ENCODE data around the gene TUBA4B.

TUBA4B gene

DNA sequence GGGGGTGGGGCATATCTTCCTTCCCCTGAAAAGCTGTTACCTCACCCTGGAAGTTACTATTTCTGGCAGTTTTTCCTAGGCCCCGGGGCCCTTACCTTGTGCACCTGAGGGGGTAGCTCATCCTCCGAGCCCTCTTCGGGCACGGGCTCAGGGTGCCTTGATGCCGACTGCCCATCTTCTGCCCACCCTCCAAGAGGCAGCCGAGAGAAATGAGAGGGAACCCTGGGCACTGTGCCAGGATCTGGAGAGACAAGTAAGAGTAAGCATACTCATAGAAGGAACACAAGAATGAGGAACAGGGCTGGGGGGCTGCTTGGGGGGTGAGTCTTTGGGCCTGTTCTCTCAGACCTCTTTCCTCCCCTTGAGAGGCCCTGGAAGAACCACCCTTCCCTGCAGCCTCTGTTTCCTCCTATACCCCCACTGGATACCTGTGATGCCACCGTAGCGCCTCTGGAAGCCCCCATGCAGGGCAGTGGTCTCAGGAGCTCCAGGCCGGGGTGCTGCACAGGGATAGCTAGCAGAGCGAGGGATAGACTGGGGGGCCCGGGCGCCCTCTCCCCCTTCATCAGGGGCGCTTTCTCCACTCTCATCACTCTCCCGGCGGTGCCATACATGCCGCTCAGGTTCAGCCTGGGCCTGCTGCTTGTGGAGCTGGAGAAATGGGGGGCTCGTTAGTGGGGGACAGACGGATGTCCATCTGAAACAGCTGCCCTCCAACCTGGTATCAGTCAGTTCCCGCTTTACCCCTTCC lies 32.2 kb upstream of the TUBA4B start:
- H4K20me1 ChIP-seq (ENCODE audit: insufficient read depth): no peaks in the 10 kb centered on the region
- H3K79me2 ChIP-seq (ENCODE audit: insufficient read depth, low read depth): no peaks in the 10 kb centered on the region
- H3K27ac ChIP-seq: no peak overlapping the region
- no peak overlapping the region for H3K4me2 ChIP-seq
- H3K4me3 ChIP-seq (IDR thresholded peaks at IDR 0.05; ENCODE audit: insufficient read depth, low read depth, low read length): no peak overlapping the region
- H3K36me3 ChIP-seq (ENCODE audit: insufficient read depth): no peaks in the 10 kb centered on the region; the same call in 1 of the 2 replicates
- no peaks in the 10 kb centered on the region for H3K27me3 ChIP-seq (ENCODE audit: insufficient read depth, low read depth)
- H3K4me1 ChIP-seq (ENCODE audit: low read depth, poor library complexity, severe bottlenecking): peaks cover 14% of the 10 kb centered on the region
- H3K9ac ChIP-seq: no peak overlapping the region
- H2AFZ ChIP-seq (ENCODE audit: low read depth): no peak overlapping the region
- TF ChIP-seq, protein P1, sequence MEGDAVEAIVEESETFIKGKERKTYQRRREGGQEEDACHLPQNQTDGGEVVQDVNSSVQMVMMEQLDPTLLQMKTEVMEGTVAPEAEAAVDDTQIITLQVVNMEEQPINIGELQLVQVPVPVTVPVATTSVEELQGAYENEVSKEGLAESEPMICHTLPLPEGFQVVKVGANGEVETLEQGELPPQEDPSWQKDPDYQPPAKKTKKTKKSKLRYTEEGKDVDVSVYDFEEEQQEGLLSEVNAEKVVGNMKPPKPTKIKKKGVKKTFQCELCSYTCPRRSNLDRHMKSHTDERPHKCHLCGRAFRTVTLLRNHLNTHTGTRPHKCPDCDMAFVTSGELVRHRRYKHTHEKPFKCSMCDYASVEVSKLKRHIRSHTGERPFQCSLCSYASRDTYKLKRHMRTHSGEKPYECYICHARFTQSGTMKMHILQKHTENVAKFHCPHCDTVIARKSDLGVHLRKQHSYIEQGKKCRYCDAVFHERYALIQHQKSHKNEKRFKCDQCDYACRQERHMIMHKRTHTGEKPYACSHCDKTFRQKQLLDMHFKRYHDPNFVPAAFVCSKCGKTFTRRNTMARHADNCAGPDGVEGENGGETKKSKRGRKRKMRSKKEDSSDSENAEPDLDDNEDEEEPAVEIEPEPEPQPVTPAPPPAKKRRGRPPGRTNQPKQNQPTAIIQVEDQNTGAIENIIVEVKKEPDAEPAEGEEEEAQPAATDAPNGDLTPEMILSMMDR (conservative IDR thresholded peaks at IDR 0.05; ENCODE audit: low read depth, low read length): no peak

DNA sequence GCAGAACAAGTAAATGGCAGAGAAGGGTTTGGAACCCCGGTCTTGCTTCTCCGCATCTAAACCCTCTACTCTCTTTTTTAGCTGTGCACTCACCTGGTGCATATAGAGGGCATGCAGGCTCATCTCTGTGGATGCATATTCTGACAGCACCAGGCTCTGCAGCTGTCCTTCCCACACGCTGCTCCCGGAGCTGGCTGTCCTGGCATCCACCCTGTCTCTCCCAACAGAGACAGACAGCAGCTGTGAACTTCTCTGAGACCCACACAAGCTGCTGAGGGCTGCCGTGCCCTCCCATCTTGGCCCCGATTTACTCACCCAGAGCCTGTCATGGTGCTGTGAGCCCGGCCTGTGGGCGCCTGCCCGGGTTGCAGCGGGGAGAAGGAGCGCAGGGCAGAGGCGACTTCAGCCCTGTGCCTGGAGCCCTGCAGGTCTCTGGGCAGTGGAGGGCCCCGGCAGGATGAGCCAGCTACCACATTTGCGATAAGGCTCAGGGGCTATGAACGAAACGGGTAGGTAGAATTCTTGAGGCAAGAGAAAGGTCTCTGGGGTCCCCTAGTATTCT lies 31.0 kb upstream of the TUBA4B start:
- Histone ChIP-seq H3K4me3 (IDR thresholded peaks at IDR 0.05; ENCODE audit: insufficient read depth, low read depth, low read length) (no peak overlapping the region), H3K9ac (no peak overlapping the region), H3K36me3 (ENCODE audit: insufficient read depth) (no peaks in the 10 kb centered on the region; the same call in 1 of the 2 replicates), H3K4me2 (no peak overlapping the region), H3K27ac (no peak overlapping the region; the same call in 1 of the 2 replicates), H3K27me3 (ENCODE audit: insufficient read depth, low read depth) (no peaks in the 10 kb centered on the region), H3K79me2 (ENCODE audit: insufficient read depth, low read depth) (no peaks in the 10 kb centered on the region), H2AFZ (ENCODE audit: low read depth) (no peak overlapping the region), H3K4me1 (ENCODE audit: low read depth, poor library complexity, severe bottlenecking) (peaks cover 7% of the 10 kb centered on the region), H4K20me1 (ENCODE audit: insufficient read depth) (no peaks in the 10 kb centered on the region)
- TF ChIP-seq, protein P1 (conservative IDR thresholded peaks at IDR 0.05; ENCODE audit: low read depth, low read length): no peak

DNA sequence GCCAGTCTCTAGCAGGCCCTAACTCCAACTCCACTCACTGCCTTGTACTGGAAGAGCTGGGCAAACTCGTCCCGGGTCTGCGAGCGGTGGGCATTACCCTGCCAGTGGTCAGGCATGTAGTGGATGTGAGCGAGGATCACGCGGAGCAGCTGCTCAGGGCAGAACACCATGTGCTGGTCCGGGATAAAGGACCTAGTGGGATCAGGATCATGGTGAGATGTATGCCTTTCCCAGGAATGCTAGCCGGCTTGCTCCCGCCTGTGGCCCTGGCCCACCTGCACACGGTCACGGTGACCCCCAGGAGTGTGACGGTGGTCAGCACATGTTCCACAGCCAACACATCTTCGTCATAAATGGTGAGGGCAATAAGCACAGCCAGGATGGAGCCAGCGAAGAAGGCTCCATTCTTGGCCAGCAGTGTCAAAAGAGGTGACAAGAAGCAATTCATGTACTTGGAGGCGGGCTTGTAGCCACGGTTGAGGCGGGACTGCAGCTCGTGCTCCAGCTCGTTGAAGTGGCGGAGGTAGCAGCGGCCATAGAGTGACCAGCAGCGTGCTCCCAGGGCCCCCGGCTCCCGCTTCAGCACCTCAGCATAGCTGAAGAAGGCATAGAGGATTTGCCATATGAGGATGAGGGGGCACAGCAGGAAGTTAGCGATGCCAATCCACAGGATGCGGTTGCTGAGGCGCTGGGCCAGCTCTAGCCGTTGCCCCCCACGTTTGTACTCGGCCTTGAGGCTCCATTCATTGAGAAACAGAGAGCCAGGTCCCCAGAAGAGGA lies 29.0 kb upstream of the TUBA4B start:
- Histone ChIP-seq H3K79me2 (ENCODE audit: insufficient read depth, low read depth) (peaks cover 16% of the 10 kb centered on the region; the same call in 1 of the 2 replicates), H4K20me1 (ENCODE audit: insufficient read depth) (no peaks in the 10 kb centered on the region), H3K27ac (no peak overlapping the region), H3K9ac (no peak overlapping the region), H3K4me1 (ENCODE audit: low read depth, poor library complexity, severe bottlenecking) (peaks cover 8% of the 10 kb centered on the region), H3K4me3 (IDR thresholded peaks at IDR 0.05; ENCODE audit: insufficient read depth, low read depth, low read length) (no peak overlapping the region), H2AFZ (ENCODE audit: low read depth) (no peak overlapping the region), H3K4me2 (no peak overlapping the region), H3K36me3 (ENCODE audit: insufficient read depth) (no peaks in the 10 kb centered on the region; the same call in 1 of the 2 replicates), H3K27me3 (ENCODE audit: insufficient read depth, low read depth) (no peaks in the 10 kb centered on the region)
- TF ChIP-seq, protein P1 (conservative IDR thresholded peaks at IDR 0.05; ENCODE audit: low read depth, low read length): no peak

DNA sequence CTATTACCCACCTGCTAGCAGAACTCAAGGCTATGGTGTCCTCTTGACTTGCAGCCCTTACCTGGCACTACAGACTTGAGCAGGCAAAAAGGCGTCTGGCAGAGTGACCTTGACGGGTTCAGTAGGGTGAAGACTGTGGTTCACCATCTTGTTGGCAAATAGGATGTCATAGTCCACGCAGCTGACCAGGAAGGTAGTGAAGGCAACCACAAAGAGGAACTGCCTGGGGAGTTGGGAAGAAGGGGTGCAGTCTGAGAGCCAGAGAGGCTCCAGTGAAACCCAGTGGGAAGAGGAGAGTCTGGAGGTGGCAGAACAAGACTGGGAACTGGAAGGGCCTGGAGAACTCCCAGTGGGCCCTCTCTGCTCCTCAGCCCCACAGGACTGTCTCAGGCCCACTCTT lies 27.7 kb upstream of the TUBA4B start:
- Histone ChIP-seq H3K79me2 (ENCODE audit: insufficient read depth, low read depth) (peaks cover 21% of the 10 kb centered on the region; the same call in 1 of the 2 replicates), H3K4me1 (ENCODE audit: low read depth, poor library complexity, severe bottlenecking) (peaks cover 8% of the 10 kb centered on the region), H3K4me2 (no peak overlapping the region), H3K27ac (no peak overlapping the region), H2AFZ (ENCODE audit: low read depth) (no peak overlapping the region), H3K27me3 (ENCODE audit: insufficient read depth, low read depth) (no peaks in the 10 kb centered on the region), H3K4me3 (IDR thresholded peaks at IDR 0.05; ENCODE audit: insufficient read depth, low read depth, low read length) (no peak overlapping the region), H3K36me3 (ENCODE audit: insufficient read depth) (no peaks in the 10 kb centered on the region; the same call in 1 of the 2 replicates), H4K20me1 (ENCODE audit: insufficient read depth) (no peaks in the 10 kb centered on the region), H3K9ac (no peak overlapping the region)
- TF ChIP-seq, protein P1 (conservative IDR thresholded peaks at IDR 0.05; ENCODE audit: low read depth, low read length): no peak
